ENCODE data around the gene KCNJ10.

- TF ChIP-seq CTCF (IDR thresholded peaks at IDR 0.05; ENCODE audit: borderline replicate concordance, extremely low read depth, low read length, poor library complexity, severe bottlenecking) (no peak), EZH2 (IDR thresholded peaks at IDR 0.05; ENCODE audit: borderline replicate concordance, low read depth, low read length, severe bottlenecking) (no peak)
Measured at GRCh38 chr1:160049101-160049500, 20.9 kb downstream of the KCNJ10 start.
